AG04450 (cell line): ENCODE results near the gene SEMA6C. TPM values are rescaled to one million over a fixed set of nuclear protein-coding genes. Genes with fewer than 3 reads are reported as not detected.

Experiments
- CTCF ChIA-PET: fragments of 300-600, 350-600 bp; formaldehyde crosslinking; extraction: SDS; loops from one replicate; lab custom pipeline; 2022; ENCODE audit warnings: antibody characterized with exemption, inconsistent platforms; lab: Charles Lee
- POLR2A ChIA-PET: fragments of 350-600 bp; formaldehyde crosslinking; extraction: SDS; loops from one replicate; lab custom pipeline; 2021; ENCODE audit warnings: antibody characterized with exemption, inconsistent platforms; lab: Yijun Ruan, JAX
- DNase-seq: peaks from one replicate; pipeline ENCODE4 v3.0.0-alpha.2; 2011; ENCODE audit warnings: low read depth, low spot score
- H3K27ac ChIP-seq: one replicate; pipeline ENCODE4 v1.5.1; 2012; ENCODE audit warnings: low read depth, low read length, control low read depth
- H3K27me3 ChIP-seq: one replicate; pipeline ENCODE4 v1.6.0; 2012; ENCODE audit warnings: low read length; ENCODE audit not compliant: control insufficient read depth, insufficient read depth
- H3K4me3 ChIP-seq: 2 replicates; pipeline ENCODE4 v1.5.1; 2011; ENCODE audit warnings: mild to moderate bottlenecking, low read depth, low read length, control low read depth
- H3K9me3 ChIP-seq: 2 replicates; pipeline ENCODE4 v1.5.1; 2012; ENCODE audit warnings: low read length; ENCODE audit not compliant: control insufficient read depth, insufficient read depth
- CTCF ChIP-seq: IDR thresholded peaks from 2 replicates; pipeline ENCODE4 v1.5.1; 2011; ENCODE audit warnings: low read depth, low read length, control low read depth, inconsistent platforms
- polyA plus RNA-seq: library from polyadenylated mRNA; depleted of rRNA; stranded (reverse); fragments of >200 nt; gene quantifications from 2 replicates; pipeline ENCODE4 v1.2.3, GENCODE V29; 2011

The SEMA6C gene
- polyA plus RNA-seq, 1 experiment, result 1.8 TPM

DNA sequence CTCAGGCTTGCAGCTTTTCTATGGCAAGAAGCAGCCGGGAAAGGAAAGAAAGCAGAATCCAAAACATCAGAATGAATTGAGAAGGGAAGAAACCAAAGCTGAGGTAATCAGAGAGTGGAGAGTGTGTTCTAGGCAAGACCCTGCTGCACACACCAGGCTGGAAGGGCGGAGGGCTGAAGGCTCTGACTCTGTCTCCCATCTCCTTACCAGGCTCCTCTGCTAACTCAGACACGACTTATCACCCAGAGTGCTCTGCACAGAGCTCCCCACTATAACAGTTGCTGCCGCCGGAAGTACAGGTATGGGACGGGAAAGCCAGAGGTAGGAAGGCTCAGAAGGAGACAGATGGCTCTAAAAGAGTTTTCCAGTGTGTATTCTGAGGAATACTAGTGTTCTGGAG, 20.7 kb upstream of the SEMA6C start:
- peak overlapping the region; percentile 87 for H3K27ac ChIP-seq
- no peak for DNase-seq
- CTCF ChIA-PET, result interaction anchor here (1.1 to 2.0 kb wide), 3 partner anchors 9 to 68 kb away, joined by 3 to 6 read pairs (median 5); partner anchors contain the start of gene TMOD4
- POLR2A ChIA-PET, result interaction anchor here (0.6 to 1.0 kb wide), 5 partner anchors 23 to 1267 kb away, joined by 3 to 4 read pairs (median 3); partner anchors contain the start of gene VPS72
- no peak for TF ChIP-seq CTCF
- no peaks in the 10 kb centered on the region for H3K27me3 ChIP-seq
- H3K4me3 ChIP-seq, result peak overlapping the region; percentile 99
- H3K9me3 ChIP-seq, result no peaks in the 10 kb centered on the region

DNA sequence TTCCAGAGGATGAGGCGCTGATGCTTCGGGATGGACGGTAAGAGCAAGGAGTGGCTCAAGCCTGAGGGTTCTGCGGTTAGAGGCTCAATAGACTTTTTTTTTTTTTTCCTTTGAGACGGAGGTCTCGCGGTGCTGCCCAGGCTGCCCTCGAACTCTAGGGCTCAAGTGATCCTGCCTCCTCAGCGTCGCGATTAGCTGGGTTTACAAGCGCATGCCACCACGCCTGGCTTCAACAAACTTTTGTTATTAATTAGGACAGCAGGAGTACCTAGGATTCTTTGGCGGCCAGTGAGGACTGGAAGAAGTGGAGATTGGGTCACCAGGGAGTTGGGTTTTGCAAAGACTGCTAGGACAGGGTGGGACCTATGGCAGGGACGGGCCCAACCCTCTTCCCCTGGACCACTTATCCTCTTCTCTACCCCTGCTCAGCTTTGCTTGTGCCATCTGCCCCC, 20.1 kb upstream of the SEMA6C start:
- no peaks in the 10 kb centered on the region for H3K27me3 ChIP-seq
- TF ChIP-seq CTCF, result no peak
- peak; percentile 50 for DNase-seq
- peak overlapping the region; percentile 87 for H3K27ac ChIP-seq
- CTCF ChIA-PET, result interaction anchor here (1.0 to 2.0 kb wide), 3 partner anchors 9 to 67 kb away, joined by 3 to 9 read pairs (median 6); partner anchors contain the start of gene TMOD4
- POLR2A ChIA-PET, result interaction anchor here (0.6 to 1.0 kb wide), 6 partner anchors 12 to 1266 kb away, joined by 3 to 4 read pairs (median 3); partner anchors contain the start of gene VPS72
- no peaks in the 10 kb centered on the region for H3K9me3 ChIP-seq
- peak overlapping the region; percentile 99 for H3K4me3 ChIP-seq

DNA sequence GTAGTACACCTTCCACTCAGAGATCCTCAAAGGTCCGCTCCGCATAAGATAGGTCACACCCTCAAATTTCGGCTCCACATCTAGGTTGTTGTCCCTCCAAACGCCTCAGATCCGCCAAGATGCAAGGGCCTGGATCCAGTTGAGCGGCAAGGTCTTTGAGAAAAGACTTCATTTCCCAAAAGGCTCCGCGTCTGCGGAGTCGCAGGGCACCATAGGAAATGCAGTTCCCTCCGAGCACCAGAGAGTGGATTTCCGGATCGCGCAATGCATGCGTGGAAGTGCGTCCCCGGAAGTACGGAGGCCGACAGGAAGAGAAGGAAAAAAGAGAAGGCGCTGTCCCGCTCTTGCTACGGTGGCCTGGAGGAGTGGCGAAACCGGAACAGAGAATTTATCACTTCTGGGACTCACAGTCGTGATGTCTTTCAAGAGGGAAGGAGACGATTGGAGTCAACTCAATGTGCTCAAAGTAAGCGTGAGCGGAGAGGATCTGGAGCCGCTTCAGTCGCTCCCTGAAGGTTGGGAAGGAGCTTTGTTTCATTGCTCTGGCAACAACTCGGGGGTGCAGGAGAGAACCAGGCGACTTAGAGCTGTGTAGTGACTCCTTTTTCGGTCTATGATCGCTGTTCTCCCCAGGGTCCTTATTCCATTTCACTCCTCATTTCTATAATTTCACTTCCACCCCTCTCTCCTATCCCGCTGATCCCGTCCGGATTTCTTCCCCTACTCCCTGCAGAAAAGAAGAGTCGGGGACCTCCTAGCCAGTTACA, 19.5 kb upstream of the SEMA6C start, which contains the start of the genes LYSMD1 and SCNM1:
TSS of gene LYSMD1 (minus strand) at position 165 of the 767 bp plus-strand sequence. CDS start 644 bp downstream, outside the sequence.
TSS of gene SCNM1 (plus strand) at position 407 of the 767 bp plus-strand sequence. CDS start at position 416, 9 bp downstream.
- ChIA-PET POLR2A (interaction anchor here (0.6 to 1.0 kb wide), 4 partner anchors 13 to 1266 kb away, joined by 3 to 4 read pairs (median 4); partner anchors contain the start of gene VPS72), CTCF (interaction anchor here (0.5 to 2.0 kb wide), 6 partner anchors 9 to 67 kb away, joined by 3 to 9 read pairs (median 5); partner anchors contain the start of gene TMOD4)
- no peak for TF ChIP-seq CTCF
- Histone ChIP-seq H3K4me3 (peak within 1 kb of the TSS; percentile 99), H3K27me3 (no peaks in the 10 kb centered on the region), H3K9me3 (no peaks in the 10 kb centered on the region), H3K27ac (peak within 1 kb of the TSS; percentile 87)
- DNase-seq, result peak; percentile 98

GRCh38 chr1:151165281-151165737, 18.9 kb upstream of the SEMA6C start:
- CTCF ChIA-PET, result interaction anchor here (0.5 to 1.8 kb wide), 4 partner anchors 10 to 66 kb away, joined by 3 to 8 read pairs (median 4); partner anchors contain the start of gene TMOD4
- no peak for TF ChIP-seq CTCF
- POLR2A ChIA-PET, result interaction anchor here (0.5 kb wide), 1 partner anchor 125 kb away, joined by 3 read pairs; no protein-coding TSS in a partner anchor

More at GRCh38 chr1:151165281-151165737, 18.9 kb upstream of the SEMA6C start:
- H3K27ac ChIP-seq, result peak overlapping the region; percentile 87
- H3K27me3 ChIP-seq, result no peaks in the 10 kb centered on the region
- H3K4me3 ChIP-seq, result peak overlapping the region; percentile 99
- no peak for DNase-seq
- no peaks in the 10 kb centered on the region for H3K9me3 ChIP-seq
